Measurements from ENCODE around the gene PLXNA3.

The PLXNA3 gene

GRCh38 chrX:154441984-154442707, 15.9 kb upstream of the PLXNA3 start:
- H3K4me3 ChIP-seq (ENCODE audit: low read length in 2 of 2) = no peak overlapping the region
- peaks cover 6 to 11% of the 10 kb centered on the region in 2 donors for H3K36me3 ChIP-seq (ENCODE audit: control insufficient read depth in 2 of 2, insufficient read depth in 2 of 2, low read length in 2 of 2)
- peaks cover 9 to 10% of the 10 kb centered on the region in 2 donors for H3K4me1 ChIP-seq (ENCODE audit: control insufficient read depth in 2 of 2, insufficient read depth in 2 of 2, low read length in 2 of 2)
- H3K9ac ChIP-seq (ENCODE audit: low read depth in 1 of 2, low read length in 2 of 2) = no peak overlapping the region
- H3K27ac ChIP-seq (ENCODE audit: low read depth in 2 of 2, low read length in 2 of 2) = no peak overlapping the region
- H3K27me3 ChIP-seq (ENCODE audit: control insufficient read depth in 2 of 2, insufficient read depth in 2 of 2, low read length in 2 of 2) = peaks cover 0 to 1% of the 10 kb centered on the region in 2 donors
- H3K9me3 ChIP-seq (ENCODE audit: control insufficient read depth in 2 of 2, low read length in 2 of 2) = no peaks in the 10 kb centered on the region

- no peaks in the 10 kb centered on the region for H3K27me3 ChIP-seq (ENCODE audit: control insufficient read depth in 2 of 2, insufficient read depth in 2 of 2, low read length in 2 of 2)
- peak overlapping the region; percentile 48 to 55 for H3K4me3 ChIP-seq (ENCODE audit: low read length in 2 of 2)
- H3K36me3 ChIP-seq (ENCODE audit: control insufficient read depth in 2 of 2, insufficient read depth in 2 of 2, low read length in 2 of 2) = peaks cover 6 to 13% of the 10 kb centered on the region in 2 donors
- peak overlapping the region; percentile 56 to 58 for H3K9ac ChIP-seq (ENCODE audit: low read depth in 1 of 2, low read length in 2 of 2)
- peaks cover 7 to 10% of the 10 kb centered on the region in 2 donors for H3K4me1 ChIP-seq (ENCODE audit: control insufficient read depth in 2 of 2, insufficient read depth in 2 of 2, low read length in 2 of 2)
- H3K9me3 ChIP-seq (ENCODE audit: control insufficient read depth in 2 of 2, low read length in 2 of 2) = no peaks in the 10 kb centered on the region
- H3K27ac ChIP-seq (ENCODE audit: low read depth in 2 of 2, low read length in 2 of 2) = peak overlapping the region; percentile 58 to 70
Observed at GRCh38 chrX:154443479-154443910, 14.6 kb upstream of the PLXNA3 start.

- peaks cover 12 to 16% of the 10 kb centered on the region in 2 donors for H3K36me3 ChIP-seq (ENCODE audit: control insufficient read depth in 2 of 2, insufficient read depth in 2 of 2, low read length in 2 of 2)
- peak within 1 kb of the TSS; percentile 63 to 86 for H3K9ac ChIP-seq (ENCODE audit: low read depth in 1 of 2, low read length in 2 of 2)
- no peaks in the 10 kb centered on the region for H3K27me3 ChIP-seq (ENCODE audit: control insufficient read depth in 2 of 2, insufficient read depth in 2 of 2, low read length in 2 of 2)
- peaks cover 7 to 10% of the 10 kb centered on the region in 2 donors for H3K4me1 ChIP-seq (ENCODE audit: control insufficient read depth in 2 of 2, insufficient read depth in 2 of 2, low read length in 2 of 2)
- H3K27ac ChIP-seq (ENCODE audit: low read depth in 2 of 2, low read length in 2 of 2) = peak within 1 kb of the TSS; percentile 68 to 74
- H3K4me3 ChIP-seq (ENCODE audit: low read length in 2 of 2) = peak within 1 kb of the TSS; percentile 62 to 66
- no peaks in the 10 kb centered on the region for H3K9me3 ChIP-seq (ENCODE audit: control insufficient read depth in 2 of 2, low read length in 2 of 2)
Observed at GRCh38 chrX:154443992-154444754, 13.9 kb upstream of the PLXNA3 start, which contains the start of gene FAM50A. Gene FAM50A, plus strand, starts transcription at chrX:154444141. Its CDS starts 95 bp downstream, at chrX:154444236.

- H3K4me1 ChIP-seq (ENCODE audit: control insufficient read depth in 2 of 2, insufficient read depth in 2 of 2, low read length in 2 of 2) = peaks cover 7 to 10% of the 10 kb centered on the region in 2 donors
- H3K36me3 ChIP-seq (ENCODE audit: control insufficient read depth in 2 of 2, insufficient read depth in 2 of 2, low read length in 2 of 2) = peaks cover 15 to 16% of the 10 kb centered on the region in 2 donors
- peak overlapping the region; percentile 62 to 66 for H3K4me3 ChIP-seq (ENCODE audit: low read length in 2 of 2)
- no peaks in the 10 kb centered on the region for H3K27me3 ChIP-seq (ENCODE audit: control insufficient read depth in 2 of 2, insufficient read depth in 2 of 2, low read length in 2 of 2)
- H3K27ac ChIP-seq (ENCODE audit: low read depth in 2 of 2, low read length in 2 of 2) = peak overlapping the region; percentile 68 to 74
- H3K9me3 ChIP-seq (ENCODE audit: control insufficient read depth in 2 of 2, low read length in 2 of 2) = no peaks in the 10 kb centered on the region
- H3K9ac ChIP-seq (ENCODE audit: low read depth in 1 of 2, low read length in 2 of 2) = peak overlapping the region; percentile 63 to 86
Observed at GRCh38 chrX:154444755-154445246, 13.3 kb upstream of the PLXNA3 start.

GRCh38 chrX:154445776-154446175, 12.3 kb upstream of the PLXNA3 start:
- Histone ChIP-seq H3K4me1 (ENCODE audit: control insufficient read depth in 2 of 2, insufficient read depth in 2 of 2, low read length in 2 of 2) (peaks cover 7 to 10% of the 10 kb centered on the region in 2 donors), H3K27ac (ENCODE audit: low read depth in 2 of 2, low read length in 2 of 2) (no peak overlapping the region), H3K4me3 (ENCODE audit: low read length in 2 of 2) (no peak overlapping the region), H3K36me3 (ENCODE audit: control insufficient read depth in 2 of 2, insufficient read depth in 2 of 2, low read length in 2 of 2) (peaks cover 16 to 22% of the 10 kb centered on the region in 2 donors), H3K27me3 (ENCODE audit: control insufficient read depth in 2 of 2, insufficient read depth in 2 of 2, low read length in 2 of 2) (no peaks in the 10 kb centered on the region), H3K9me3 (ENCODE audit: control insufficient read depth in 2 of 2, low read length in 2 of 2) (no peaks in the 10 kb centered on the region), H3K9ac (ENCODE audit: low read depth in 1 of 2, low read length in 2 of 2) (no peak overlapping the region)

GRCh38 chrX:154446430-154446829, 11.7 kb upstream of the PLXNA3 start:
- no peaks in the 10 kb centered on the region for H3K9me3 ChIP-seq (ENCODE audit: control insufficient read depth in 2 of 2, low read length in 2 of 2)

GRCh38 chrX:154448484-154448883, 9.6 kb upstream of the PLXNA3 start:
- H3K4me1 ChIP-seq (ENCODE audit: control insufficient read depth in 2 of 2, insufficient read depth in 2 of 2, low read length in 2 of 2) = peaks cover 7 to 10% of the 10 kb centered on the region in 2 donors

More at GRCh38 chrX:154446430-154446829, 11.7 kb upstream of the PLXNA3 start:
- Histone ChIP-seq H3K9ac (ENCODE audit: low read depth in 1 of 2, low read length in 2 of 2) (no peak overlapping the region), H3K27ac (ENCODE audit: low read depth in 2 of 2, low read length in 2 of 2) (no peak overlapping the region), H3K36me3 (ENCODE audit: control insufficient read depth in 2 of 2, insufficient read depth in 2 of 2, low read length in 2 of 2) (peaks cover 15 to 22% of the 10 kb centered on the region in 2 donors), H3K27me3 (ENCODE audit: control insufficient read depth in 2 of 2, insufficient read depth in 2 of 2, low read length in 2 of 2) (no peaks in the 10 kb centered on the region), H3K4me1 (ENCODE audit: control insufficient read depth in 2 of 2, insufficient read depth in 2 of 2, low read length in 2 of 2) (peaks cover 7 to 10% of the 10 kb centered on the region in 2 donors), H3K4me3 (ENCODE audit: low read length in 2 of 2) (no peak overlapping the region)

GRCh38 chrX:154449618-154450017, 8.5 kb upstream of the PLXNA3 start:
- Histone ChIP-seq H3K4me3 (ENCODE audit: low read length in 2 of 2) (no peak overlapping the region), H3K9ac (ENCODE audit: low read depth in 1 of 2, low read length in 2 of 2) (no peak overlapping the region), H3K36me3 (ENCODE audit: control insufficient read depth in 2 of 2, insufficient read depth in 2 of 2, low read length in 2 of 2) (peaks cover 9 to 16% of the 10 kb centered on the region in 2 donors), H3K4me1 (ENCODE audit: control insufficient read depth in 2 of 2, insufficient read depth in 2 of 2, low read length in 2 of 2) (peaks cover 4 to 8% of the 10 kb centered on the region in 2 donors), H3K9me3 (ENCODE audit: control insufficient read depth in 2 of 2, low read length in 2 of 2) (no peaks in the 10 kb centered on the region), H3K27ac (ENCODE audit: low read depth in 2 of 2, low read length in 2 of 2) (no peak overlapping the region), H3K27me3 (ENCODE audit: control insufficient read depth in 2 of 2, insufficient read depth in 2 of 2, low read length in 2 of 2) (no peaks in the 10 kb centered on the region)

More at GRCh38 chrX:154448484-154448883, 9.6 kb upstream of the PLXNA3 start:
- H3K9ac ChIP-seq (ENCODE audit: low read depth in 1 of 2, low read length in 2 of 2) = no peak overlapping the region
- no peak overlapping the region for H3K27ac ChIP-seq (ENCODE audit: low read depth in 2 of 2, low read length in 2 of 2)
- H3K27me3 ChIP-seq (ENCODE audit: control insufficient read depth in 2 of 2, insufficient read depth in 2 of 2, low read length in 2 of 2) = no peaks in the 10 kb centered on the region
- peaks cover 9 to 16% of the 10 kb centered on the region in 2 donors for H3K36me3 ChIP-seq (ENCODE audit: control insufficient read depth in 2 of 2, insufficient read depth in 2 of 2, low read length in 2 of 2)
- no peak overlapping the region for H3K4me3 ChIP-seq (ENCODE audit: low read length in 2 of 2)
- H3K9me3 ChIP-seq (ENCODE audit: control insufficient read depth in 2 of 2, low read length in 2 of 2) = no peaks in the 10 kb centered on the region

- Histone ChIP-seq H3K27ac (ENCODE audit: low read depth in 2 of 2, low read length in 2 of 2) (no peak overlapping the region), H3K36me3 (ENCODE audit: control insufficient read depth in 2 of 2, insufficient read depth in 2 of 2, low read length in 2 of 2) (peaks cover 9 to 16% of the 10 kb centered on the region in 2 donors), H3K9ac (ENCODE audit: low read depth in 1 of 2, low read length in 2 of 2) (no peak overlapping the region), H3K9me3 (ENCODE audit: control insufficient read depth in 2 of 2, low read length in 2 of 2) (no peaks in the 10 kb centered on the region), H3K4me3 (ENCODE audit: low read length in 2 of 2) (no peak overlapping the region), H3K27me3 (ENCODE audit: control insufficient read depth in 2 of 2, insufficient read depth in 2 of 2, low read length in 2 of 2) (no peaks in the 10 kb centered on the region), H3K4me1 (ENCODE audit: control insufficient read depth in 2 of 2, insufficient read depth in 2 of 2, low read length in 2 of 2) (peaks cover 0 to 2% of the 10 kb centered on the region in 2 donors)
Observed at GRCh38 chrX:154450312-154450711, 7.8 kb upstream of the PLXNA3 start.

- no peak overlapping the region for H3K4me3 ChIP-seq (ENCODE audit: low read length in 2 of 2)
- H3K27me3 ChIP-seq (ENCODE audit: control insufficient read depth in 2 of 2, insufficient read depth in 2 of 2, low read length in 2 of 2) = no peaks in the 10 kb centered on the region
- no peaks in the 10 kb centered on the region for H3K9me3 ChIP-seq (ENCODE audit: control insufficient read depth in 2 of 2, low read length in 2 of 2)
- H3K4me1 ChIP-seq (ENCODE audit: control insufficient read depth in 2 of 2, insufficient read depth in 2 of 2, low read length in 2 of 2) = no peaks in the 10 kb centered on the region
- no peak overlapping the region for H3K9ac ChIP-seq (ENCODE audit: low read depth in 1 of 2, low read length in 2 of 2)
- peaks cover 5 to 16% of the 10 kb centered on the region in 2 donors for H3K36me3 ChIP-seq (ENCODE audit: control insufficient read depth in 2 of 2, insufficient read depth in 2 of 2, low read length in 2 of 2)
- no peak overlapping the region for H3K27ac ChIP-seq (ENCODE audit: low read depth in 2 of 2, low read length in 2 of 2)
Observed at GRCh38 chrX:154452823-154453222, 5.3 kb upstream of the PLXNA3 start.
